HCT116 (cell line): ENCODE measurements around the gene DNMT3L. TPM values are rescaled to one million over a fixed set of nuclear protein-coding genes. Genes with fewer than 3 reads are reported as not detected.

ENCODE experiments used
- ATAC-seq: fragments of 200-7000 bp; cut with Tn5 transposase; 2 replicates; pipeline ENCODE4 v1.9.1; 2020; ENCODE audit warnings: mild to moderate bottlenecking, moderate library complexity
- BruUV-seq: library from RNA; stranded (reverse); fragments of 400-500 nt; replicated peaks from 2 replicates; lab custom pipeline; 2021; lab: Mats Ljungman, UMichigan
- CTCF ChIA-PET: fragments of 300-600 bp; sonication (Branson Sonifier 250); formaldehyde crosslinking; loops from one replicate; lab custom pipeline; 2021; ENCODE audit warnings: antibody characterized with exemption; lab: Charles Lee
- POLR2A ChIA-PET: fragments of 300-600, 350-600 bp; sonication (Branson Sonifier 250); formaldehyde crosslinking; loops from one replicate; lab custom pipeline; 2021; ENCODE audit warnings: antibody characterized with exemption; lab: Charles Lee
- RAD21 ChIA-PET, 2 experiments: fragments of 300-600 bp; sonication (Branson Sonifier 250); formaldehyde crosslinking; loops; one replicate each; lab custom pipeline; 2023; ENCODE audit warnings: low total read pairs in 2 of 2; ENCODE audit not compliant: uncharacterized antibody in 2 of 2, unreplicated experiment in 2 of 2, low non-redundant PET in 1 of 2; lab: Charles Lee
- DNase-seq: peaks from one replicate; pipeline ENCODE4 v3.0.0-alpha.2; 2010; ENCODE audit warnings: low read depth, low spot score
- H2AFZ ChIP-seq: fragments of 200-600 bp; shearing (Covaris generic), sonication (generic); 2 replicates; pipeline ENCODE4 v1.6.1; 2017; ENCODE audit warnings: low read depth, mixed run types, mixed read lengths, antibody characterized with exemption, low read length; ENCODE audit not compliant: poor library complexity, severe bottlenecking
- H3K27ac ChIP-seq: 2 replicates; pipeline ENCODE4 v1.5.1; 2012; ENCODE audit warnings: low read depth, low read length
- H3K27me3 ChIP-seq: fragments of 200-600 bp; sonication (generic); 2 replicates; pipeline ENCODE4 v1.6.1; 2016; ENCODE audit warnings: mixed run types, low read length, mixed read lengths; ENCODE audit not compliant: insufficient read depth
- H3K36me3 ChIP-seq, 2 experiments: fragments of 200-500 bp in 1 of 2; fragments of 200-600 bp in 1 of 2; sonication (Bioruptor generic) in 1 of 2; sonication (generic) in 1 of 2; 2 replicates each; pipeline versions ENCODE4 v1.5.1 to v1.6.1; 2014 to 2016; ENCODE audit warnings: low read length in 2 of 2, inconsistent platforms in 1 of 2, mixed read lengths in 1 of 2, mixed run types in 1 of 2; ENCODE audit not compliant: insufficient read depth in 2 of 2, control insufficient read depth in 1 of 2
- H3K4me1 ChIP-seq, 2 experiments: fragments of 200-600 bp in 1 of 2; sonication (generic) in 1 of 2; 2 replicates each; pipeline versions ENCODE4 v1.5.1 to v1.6.1; 2012 to 2017; ENCODE audit warnings: low read length in 2 of 2, inconsistent platforms in 1 of 2, mild to moderate bottlenecking in 1 of 2, mixed read lengths in 1 of 2, mixed run types in 1 of 2, moderate library complexity in 1 of 2; ENCODE audit not compliant: insufficient read depth in 2 of 2, control insufficient read depth in 1 of 2
- H3K4me2 ChIP-seq: fragments of 200-600 bp; sonication (generic); 2 replicates; pipeline ENCODE4 v1.6.1; 2017; ENCODE audit warnings: mixed run types, low read length, mixed read lengths
- H3K4me3 ChIP-seq, 2 experiments: fragments of 200-600 bp in 1 of 2; sonication (generic) in 1 of 2; replicated peaks in 1 of 2; 2 replicates each; pipeline ENCODE4 v1.5.1; 2011 to 2016; ENCODE audit warnings: low read length in 2 of 2, control low read depth in 1 of 2, low read depth in 1 of 2, mild to moderate bottlenecking in 1 of 2, mixed read lengths in 1 of 2, mixed run types in 1 of 2
- H3K79me2 ChIP-seq: fragments of 200-600 bp; sonication (generic); 2 replicates; pipeline ENCODE4 v1.6.1; 2017; ENCODE audit warnings: mild to moderate bottlenecking, mixed run types, low read length, moderate library complexity, mixed read lengths; ENCODE audit not compliant: insufficient read depth
- H3K9ac ChIP-seq: fragments of 200-600 bp; sonication (generic); 2 replicates; pipeline ENCODE4 v1.6.1; 2016; ENCODE audit warnings: low read length, mixed read lengths
- H3K9me2 ChIP-seq: fragments of 200-600 bp; sonication (generic), shearing (Covaris generic); 2 replicates; pipeline ENCODE4 v1.6.1; 2017; ENCODE audit warnings: mixed run types, mild to moderate bottlenecking, moderate library complexity; ENCODE audit not compliant: insufficient read depth
- H3K9me3 ChIP-seq, 2 experiments: fragments of 200-500 bp in 1 of 2; fragments of 200-600 bp in 1 of 2; sonication (Bioruptor generic) in 1 of 2; sonication (generic) in 1 of 2; 2 replicates each; pipeline ENCODE4 v1.6.1; 2014 to 2017; ENCODE audit warnings: low read length in 2 of 2, mixed read lengths in 2 of 2, inconsistent platforms in 1 of 2, low read depth in 1 of 2, mild to moderate bottlenecking in 1 of 2, mixed run types in 1 of 2, moderate library complexity in 1 of 2; ENCODE audit not compliant: control insufficient read depth in 1 of 2, insufficient read depth in 1 of 2
- H4K20me1 ChIP-seq: fragments of 200-600 bp; sonication (generic), shearing (Covaris generic); 2 replicates; pipeline ENCODE4 v1.6.1; 2017; ENCODE audit warnings: mixed run types, mild to moderate bottlenecking, moderate library complexity; ENCODE audit not compliant: insufficient read depth
- ELF1 ChIP-seq: IDR thresholded peaks from 2 replicates; pipeline ENCODE4 v1.6.1; 2012; ENCODE audit warnings: low read depth, borderline replicate concordance
- FOSL1 ChIP-seq: IDR thresholded peaks from 2 replicates; pipeline ENCODE4 v1.6.1; 2012; ENCODE audit warnings: low read depth
- RAD21 ChIP-seq: IDR thresholded peaks from 2 replicates; pipeline ENCODE4 v1.6.1; 2012; ENCODE audit warnings: low read depth, mild to moderate bottlenecking
- SP1 ChIP-seq: IDR thresholded peaks from 2 replicates; pipeline ENCODE4 v1.6.1; 2012; ENCODE audit warnings: low read depth
- SRF ChIP-seq: IDR thresholded peaks from 2 replicates; pipeline ENCODE4 v1.6.1; 2012; ENCODE audit warnings: low read depth
- ZBTB33 ChIP-seq: IDR thresholded peaks from 2 replicates; pipeline ENCODE4 v1.6.1; 2011; ENCODE audit warnings: mild to moderate bottlenecking, low read length, moderate library complexity; ENCODE audit not compliant: insufficient replicate concordance; ENCODE audit errors: extremely low read depth
- intact Hi-C: fragments of 100-400 bp; cut with micrococcal nuclease; formaldehyde crosslinking; loops from 2 replicates; pipeline ENCODE4 v1.10.0; 2022
- total RNA-seq: library from RNA; stranded (reverse); gene quantifications from one replicate; pipeline ENCODE4 v1.2.1, GENCODE V29; 2021; ENCODE audit not compliant: unreplicated experiment

The DNMT3L gene
- total RNA-seq, 1 experiment from 2014 or later, result not detected

- RAD21 ChIA-PET, result no interaction called here
- CTCF ChIA-PET, result no interaction called here
These were observed 17.9 kb upstream of the DNMT3L start for GRCh38 chr21:44279354-44280260.

More at GRCh38 chr21:44279354-44280260, 17.9 kb upstream of the DNMT3L start:
- Histone ChIP-seq H2AFZ (no peak overlapping the region), H3K36me3 (no peaks in the 10 kb centered on the region), H3K9me2 (no peaks in the 10 kb centered on the region), H4K20me1 (no peaks in the 10 kb centered on the region), H3K4me3 (no peak overlapping the region), H3K27ac (no peak overlapping the region), H3K9me3 (no peaks in the 10 kb centered on the region), H3K27me3 (no peaks in the 10 kb centered on the region), H3K9ac (no peak overlapping the region), H3K4me2 (no peak overlapping the region), H3K4me1 (no peaks in the 10 kb centered on the region), H3K79me2 (no peaks in the 10 kb centered on the region)
- no TSS peak for BruUV-seq
- intact Hi-C loops, result no loop called here
- no peak for DNase-seq
- no peak for TF ChIP-seq FOSL1
- TF ChIP-seq ELF1, result no peak
- no peak for TF ChIP-seq SRF
- TF ChIP-seq ZBTB33, result no peak
- TF ChIP-seq SP1, result no peak
- TF ChIP-seq RAD21, result no peak
- ATAC-seq, result no peak
- POLR2A ChIA-PET, result no interaction called here
